Loucy (cell line): ENCODE measurements around the gene EBF3.

Experiments used
- H2AFZ ChIP-seq: fragments of 200-600 bp; sonication (generic); 2 replicates; pipeline ENCODE4 v1.6.0; 2016; ENCODE audit warnings: antibody characterized with exemption, mild to moderate bottlenecking, low read length, moderate library complexity
- H3F3A ChIP-seq: fragments of 200-600 bp; 2 replicates; pipeline ENCODE4 v1.6.0; 2016; ENCODE audit warnings: antibody characterized with exemption, low read depth, mild to moderate bottlenecking
- H3K27me3 ChIP-seq: fragments of 200-600 bp; sonication (generic); 2 replicates; pipeline ENCODE4 v1.6.1; 2014; ENCODE audit warnings: low read length, mild to moderate bottlenecking; ENCODE audit not compliant: insufficient read depth, poor library complexity, severe bottlenecking
- H3K36me3 ChIP-seq: fragments of 200-600 bp; sonication (generic); 2 replicates; pipeline ENCODE4 v1.6.1; 2016; ENCODE audit warnings: low read length; ENCODE audit not compliant: insufficient read depth
- H3K4me1 ChIP-seq: fragments of 200-600 bp; sonication (generic); 2 replicates; pipeline ENCODE4 v1.5.1; 2014; ENCODE audit warnings: low read length, mild to moderate bottlenecking; ENCODE audit not compliant: insufficient read depth, poor library complexity, severe bottlenecking
- H3K4me2 ChIP-seq: fragments of 200-600 bp; sonication (generic); 2 replicates; pipeline ENCODE4 v1.6.0; 2014; ENCODE audit warnings: antibody characterized with exemption, low read length, low read depth, mild to moderate bottlenecking; ENCODE audit not compliant: poor library complexity, severe bottlenecking
- H3K4me3 ChIP-seq: fragments of 200-600 bp; sonication (generic); 2 replicates; pipeline ENCODE4 v1.5.1; 2014; ENCODE audit warnings: low read length, mild to moderate bottlenecking, mixed read lengths; ENCODE audit not compliant: poor library complexity, severe bottlenecking
- H3K79me2 ChIP-seq: fragments of 200-600 bp; sonication (generic); 2 replicates; pipeline ENCODE4 v1.6.1; 2014; ENCODE audit warnings: low read length; ENCODE audit not compliant: insufficient read depth
- H3K9ac ChIP-seq: fragments of 200-600 bp; sonication (generic); 2 replicates; pipeline ENCODE4 v1.6.0; 2014; ENCODE audit warnings: mild to moderate bottlenecking, low read depth, low read length, moderate library complexity; ENCODE audit not compliant: poor library complexity, severe bottlenecking
- H3K9me2 ChIP-seq: fragments of 200-600 bp; sonication (generic); replicated peaks from 2 replicates; pipeline ENCODE4 v1.6.1; 2016; ENCODE audit warnings: low read depth, low read length, mixed read lengths
- H3K9me3 ChIP-seq: fragments of 200-600 bp; sonication (generic); 2 replicates; pipeline ENCODE4 v1.6.1; 2014; ENCODE audit warnings: mild to moderate bottlenecking, antibody characterized with exemption, low read length, low read depth; ENCODE audit not compliant: insufficient read depth
- H4K20me1 ChIP-seq: fragments of 200-600 bp; sonication (generic); 2 replicates; pipeline ENCODE4 v1.6.0; 2014; ENCODE audit warnings: antibody characterized with exemption, low read length, mild to moderate bottlenecking; ENCODE audit not compliant: insufficient read depth, poor library complexity, severe bottlenecking
- CTCF ChIP-seq: fragments of 200-600 bp; sonication (generic); conservative IDR thresholded peaks from 2 replicates; pipeline ENCODE4 v1.5.1; 2014; ENCODE audit warnings: mild to moderate bottlenecking, antibody characterized with exemption, low read length
- EZH2phosphoT487 ChIP-seq: fragments of 200-600 bp; IDR thresholded peaks from 2 replicates; pipeline ENCODE4 v1.6.1; 2018; ENCODE audit warnings: antibody characterized with exemption, mild to moderate bottlenecking, moderate library complexity, borderline replicate concordance

EBF3 gene

GRCh38 chr10:129914153-129914855 lies 49.8 kb downstream of the EBF3 start:
- H3K9me2 ChIP-seq: no peaks in the 10 kb centered on the region
- no peaks in the 10 kb centered on the region for H3K9me3 ChIP-seq
- H2AFZ ChIP-seq: no peak overlapping the region
- no peaks in the 10 kb centered on the region for H3K79me2 ChIP-seq
- H3K4me1 ChIP-seq: no peaks in the 10 kb centered on the region
- TF ChIP-seq EZH2phosphoT487: no peak
- TF ChIP-seq CTCF: no peak
- H3K36me3 ChIP-seq: no peaks in the 10 kb centered on the region
- no peaks in the 10 kb centered on the region for H3K27me3 ChIP-seq
- H3K4me3 ChIP-seq: no peak overlapping the region
- H3K9ac ChIP-seq: no peak overlapping the region
- no peak overlapping the region for H3K4me2 ChIP-seq
- H3F3A ChIP-seq: no peaks in the 10 kb centered on the region
- no peaks in the 10 kb centered on the region for H4K20me1 ChIP-seq

- no peak overlapping the region for H3K4me3 ChIP-seq
- no peaks in the 10 kb centered on the region for H3K9me3 ChIP-seq
- H3K4me2 ChIP-seq: no peak overlapping the region
- H3K9ac ChIP-seq: no peak overlapping the region
- no peaks in the 10 kb centered on the region for H3K27me3 ChIP-seq
- no peak for TF ChIP-seq CTCF
- no peak for TF ChIP-seq EZH2phosphoT487
- no peak overlapping the region for H2AFZ ChIP-seq
- no peaks in the 10 kb centered on the region for H3F3A ChIP-seq
- no peaks in the 10 kb centered on the region for H3K4me1 ChIP-seq
- no peaks in the 10 kb centered on the region for H3K79me2 ChIP-seq
- H3K36me3 ChIP-seq: no peaks in the 10 kb centered on the region
- H3K9me2 ChIP-seq: no peaks in the 10 kb centered on the region
- H4K20me1 ChIP-seq: no peaks in the 10 kb centered on the region
Observed at GRCh38 chr10:129912986-129913695, 50.9 kb downstream of the EBF3 start.

GRCh38 chr10:129912166-129912917 lies 51.7 kb downstream of the EBF3 start:
- Histone ChIP-seq H3K4me2 (no peak overlapping the region), H3F3A (no peaks in the 10 kb centered on the region), H3K9me2 (no peaks in the 10 kb centered on the region), H3K79me2 (no peaks in the 10 kb centered on the region), H4K20me1 (no peaks in the 10 kb centered on the region), H2AFZ (no peak overlapping the region), H3K9me3 (no peaks in the 10 kb centered on the region), H3K36me3 (no peaks in the 10 kb centered on the region), H3K9ac (no peak overlapping the region), H3K4me1 (no peaks in the 10 kb centered on the region), H3K4me3 (no peak overlapping the region), H3K27me3 (no peaks in the 10 kb centered on the region)
- no peak for TF ChIP-seq EZH2phosphoT487
- TF ChIP-seq CTCF: no peak
